8988T (cell line): Measurements from ENCODE around the gene TMEM198.
A peak's percentile ranks its signal among the peaks of the same experiment; 100 is the strongest.

ENCODE experiments used
- DNase-seq: peaks from one replicate; pipeline ENCODE4 v3.0.0; 2011

Gene TMEM198

DNA sequence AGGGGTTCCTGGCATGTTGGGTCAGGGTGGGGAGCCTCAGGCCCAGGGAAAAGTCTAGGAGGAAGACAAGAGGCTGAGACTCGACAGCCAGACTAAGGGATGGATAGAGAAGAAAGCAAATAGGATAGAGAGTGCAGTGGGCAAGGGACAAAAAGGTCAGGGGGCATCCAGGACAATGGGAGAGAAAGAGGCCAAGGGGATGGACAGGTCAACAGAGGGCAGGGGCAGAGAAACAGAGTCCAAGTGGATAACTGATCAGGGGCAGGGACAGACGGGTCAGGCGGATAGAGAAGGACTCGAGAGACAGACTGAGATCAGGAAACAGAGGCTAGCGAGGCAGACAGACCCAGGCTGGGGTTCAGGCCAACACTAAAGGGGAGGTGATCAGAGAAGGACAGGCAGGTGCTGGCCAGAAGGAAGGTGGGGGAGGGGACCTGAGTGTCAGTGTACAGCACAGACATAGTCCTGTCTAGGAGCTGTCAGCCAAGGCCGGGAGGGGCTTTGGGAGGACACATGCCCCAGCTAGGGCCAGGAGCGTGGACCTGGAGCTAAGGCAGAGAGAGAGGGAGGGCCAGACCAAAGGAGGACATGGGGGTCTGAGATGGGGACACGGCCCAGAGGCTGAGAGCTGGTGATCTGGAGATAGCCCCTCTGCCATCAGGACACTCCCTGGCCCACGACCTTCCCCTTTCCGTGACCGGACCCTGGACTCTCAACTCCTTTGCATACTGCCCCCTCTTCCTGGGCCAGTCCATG, 17.3 kb upstream of the TMEM198 start:
- DNase-seq, result no peak

DNA sequence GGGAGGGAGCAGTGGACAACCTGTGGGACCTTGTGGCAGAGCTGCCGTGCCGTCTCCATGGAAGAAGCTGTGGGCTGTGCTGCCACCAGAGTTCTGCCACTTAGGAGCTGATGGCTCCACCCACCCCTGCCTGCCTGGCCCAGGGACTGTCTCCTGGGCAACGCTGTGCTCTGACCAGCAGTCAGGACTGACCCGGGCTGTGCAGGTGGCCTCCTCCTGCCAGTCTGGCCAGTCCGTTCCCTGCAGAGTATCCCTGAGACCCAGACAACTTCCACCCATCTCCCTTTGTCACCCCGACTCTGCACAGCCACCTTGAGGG, 16.8 kb upstream of the TMEM198 start:
- no peak for DNase-seq

DNA sequence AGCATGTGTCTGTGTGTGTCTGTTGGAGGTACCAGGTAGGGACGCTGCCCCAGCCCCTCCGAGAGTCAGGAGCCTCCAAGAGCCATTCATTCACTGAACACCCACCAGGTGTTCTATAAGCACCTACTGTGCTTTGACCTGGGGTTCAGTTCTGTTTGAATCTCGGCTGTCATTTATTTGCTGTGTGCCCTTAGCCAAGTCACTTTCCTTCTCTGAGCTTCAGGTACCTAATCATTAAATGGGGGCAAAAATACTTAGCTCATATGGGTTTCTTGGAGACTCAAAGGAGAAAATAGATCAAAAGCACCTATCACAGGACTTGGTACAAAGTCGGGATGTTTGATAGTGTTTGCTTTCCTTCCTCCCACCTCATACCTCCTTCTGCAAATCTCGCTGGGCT, 16.4 kb upstream of the TMEM198 start:
- no peak for DNase-seq

GRCh38 chr2:219530048-219530963, 13.5 kb upstream of the TMEM198 start:
- peak; percentile 97 for DNase-seq

DNA sequence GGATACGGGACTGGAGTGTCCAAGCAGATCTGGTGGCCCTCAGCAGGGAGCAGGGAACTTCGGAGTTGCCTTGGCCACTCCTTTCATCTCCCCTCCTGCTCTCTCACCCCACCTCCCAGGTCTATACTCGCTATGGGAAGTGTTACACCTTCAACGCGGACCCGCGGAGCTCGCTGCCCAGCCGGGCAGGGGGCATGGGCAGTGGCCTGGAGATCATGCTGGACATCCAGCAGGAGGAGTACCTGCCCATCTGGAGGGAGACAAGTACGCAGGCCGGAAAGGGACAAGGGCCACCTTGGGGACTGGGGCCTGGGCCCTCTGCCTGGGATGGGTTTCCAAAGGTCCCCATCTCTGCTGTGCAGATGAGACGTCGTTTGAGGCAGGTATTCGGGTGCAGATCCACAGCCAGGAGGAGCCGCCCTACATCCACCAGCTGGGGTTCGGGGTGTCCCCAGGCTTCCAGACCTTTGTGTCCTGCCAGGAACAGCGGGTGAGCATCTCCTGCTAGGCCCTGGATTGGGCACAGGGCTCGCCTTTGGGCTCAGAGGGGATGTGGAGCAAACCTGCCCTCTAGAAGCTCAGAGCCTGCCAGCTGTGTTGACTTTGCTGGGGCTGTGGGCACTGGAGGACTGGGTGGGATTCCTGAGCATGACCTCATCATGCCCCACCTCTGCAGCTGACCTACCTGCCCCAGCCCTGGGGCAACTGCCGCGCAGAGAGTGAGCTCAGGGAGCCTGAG, 12.0 kb upstream of the TMEM198 start:
- DNase-seq, result no peak

DNA sequence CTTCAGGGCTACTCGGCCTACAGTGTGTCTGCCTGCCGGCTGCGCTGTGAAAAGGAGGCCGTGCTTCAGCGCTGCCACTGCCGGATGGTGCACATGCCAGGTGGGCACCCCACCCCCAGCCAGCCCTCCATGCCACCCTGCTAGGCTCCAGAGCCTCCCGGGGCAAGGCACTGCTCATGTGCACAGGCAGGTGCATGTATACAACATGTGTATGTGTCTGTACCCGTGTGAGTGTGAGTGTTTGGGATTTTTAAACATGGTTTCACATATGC, 11.5 kb upstream of the TMEM198 start:
- no peak for DNase-seq

GRCh38 chr2:219533930-219534661, 9.7 kb upstream of the TMEM198 start:
- DNase-seq, result no peak

- no peak for DNase-seq
Observed at GRCh38 chr2:219536425-219536824, 7.4 kb upstream of the TMEM198 start.

DNA sequence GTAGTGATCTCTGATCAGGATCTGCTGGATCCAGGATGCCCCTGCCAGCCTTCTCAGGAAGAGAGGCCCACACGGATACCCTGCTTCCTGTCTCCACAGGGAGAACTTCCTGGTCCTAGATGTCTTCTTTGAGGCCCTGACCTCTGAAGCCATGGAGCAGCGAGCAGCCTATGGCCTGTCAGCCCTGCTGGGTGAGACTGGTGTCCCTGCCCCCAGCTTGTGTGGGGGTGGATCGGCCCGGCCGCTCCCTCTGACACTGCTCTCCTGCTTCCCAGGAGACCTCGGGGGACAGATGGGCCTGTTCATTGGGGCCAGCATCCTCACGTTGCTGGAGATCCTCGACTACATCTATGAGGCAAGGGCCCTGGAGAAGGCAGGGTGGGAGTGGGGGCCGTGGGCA, 6.9 kb upstream of the TMEM198 start:
- no peak for DNase-seq

- DNase-seq, result no peak
Observed at GRCh38 chr2:219537657-219538488, 6.0 kb upstream of the TMEM198 start.

DNA sequence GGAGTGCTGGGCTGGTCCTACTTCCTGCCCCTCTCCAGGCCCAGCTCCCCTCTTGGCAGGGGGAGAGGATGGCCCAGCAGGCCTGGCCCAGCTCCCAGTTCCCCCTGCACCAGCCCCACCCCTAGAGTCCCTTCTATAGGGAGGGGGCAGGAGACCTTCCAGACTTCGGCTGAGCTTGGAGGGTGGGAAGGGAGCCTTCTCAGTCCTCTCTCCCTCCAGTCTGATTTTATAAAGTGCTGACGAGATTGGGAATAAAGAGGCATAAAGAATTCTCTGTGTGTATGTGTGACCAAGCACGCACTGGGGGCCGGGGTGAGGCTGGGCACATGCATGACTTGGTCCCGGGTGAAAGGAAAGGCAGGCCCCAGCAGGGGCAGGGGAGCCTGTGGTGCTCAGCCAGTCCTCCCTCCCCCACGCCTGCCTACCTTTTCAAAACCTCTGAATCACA, 5.3 kb upstream of the TMEM198 start:
- DNase-seq, result no peak

DNA sequence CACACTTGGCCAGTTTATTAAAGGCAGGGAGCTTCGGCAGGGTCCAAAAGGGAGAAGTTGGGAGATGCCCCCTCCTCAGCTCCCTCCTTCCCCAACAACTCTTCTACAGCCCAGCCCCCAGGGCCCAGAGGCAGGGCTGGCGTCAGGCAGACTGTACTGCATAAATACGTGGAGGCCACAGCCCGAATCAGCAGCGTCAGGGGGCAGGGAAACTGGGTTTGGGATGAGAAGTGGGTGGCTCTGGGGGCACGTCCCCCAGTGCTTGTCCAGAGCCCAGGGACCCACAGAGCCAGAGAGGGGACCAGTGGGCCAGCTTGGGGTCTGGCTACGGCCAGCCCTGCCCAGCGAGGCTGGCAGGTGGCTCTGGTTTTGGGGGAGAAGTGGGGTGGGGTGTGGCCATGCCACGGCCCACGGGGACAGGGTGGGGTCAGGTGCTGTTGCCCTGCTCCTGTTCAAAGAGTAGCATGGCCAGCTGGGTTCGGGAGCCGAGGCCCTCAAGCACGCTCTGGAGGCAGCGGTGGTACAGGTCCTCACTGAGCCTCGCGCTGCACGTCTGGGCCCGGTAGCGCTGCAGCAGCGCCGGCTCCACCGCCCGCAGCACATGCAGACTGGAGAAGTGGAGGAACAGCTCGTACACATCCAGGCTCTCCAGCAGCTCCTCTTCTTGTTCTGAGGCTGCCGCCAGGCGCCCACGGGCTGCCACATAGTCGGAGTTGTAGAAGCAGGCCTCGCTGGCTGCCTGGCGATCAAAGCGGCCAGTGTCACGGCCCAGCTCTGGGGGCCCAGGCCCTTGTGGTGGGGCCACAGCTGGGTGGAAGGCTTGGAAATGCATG, 4.7 kb upstream of the TMEM198 start:
- no peak for DNase-seq

GRCh38 chr2:219539926-219540678, 3.7 kb upstream of the TMEM198 start:
- no peak for DNase-seq

DNA sequence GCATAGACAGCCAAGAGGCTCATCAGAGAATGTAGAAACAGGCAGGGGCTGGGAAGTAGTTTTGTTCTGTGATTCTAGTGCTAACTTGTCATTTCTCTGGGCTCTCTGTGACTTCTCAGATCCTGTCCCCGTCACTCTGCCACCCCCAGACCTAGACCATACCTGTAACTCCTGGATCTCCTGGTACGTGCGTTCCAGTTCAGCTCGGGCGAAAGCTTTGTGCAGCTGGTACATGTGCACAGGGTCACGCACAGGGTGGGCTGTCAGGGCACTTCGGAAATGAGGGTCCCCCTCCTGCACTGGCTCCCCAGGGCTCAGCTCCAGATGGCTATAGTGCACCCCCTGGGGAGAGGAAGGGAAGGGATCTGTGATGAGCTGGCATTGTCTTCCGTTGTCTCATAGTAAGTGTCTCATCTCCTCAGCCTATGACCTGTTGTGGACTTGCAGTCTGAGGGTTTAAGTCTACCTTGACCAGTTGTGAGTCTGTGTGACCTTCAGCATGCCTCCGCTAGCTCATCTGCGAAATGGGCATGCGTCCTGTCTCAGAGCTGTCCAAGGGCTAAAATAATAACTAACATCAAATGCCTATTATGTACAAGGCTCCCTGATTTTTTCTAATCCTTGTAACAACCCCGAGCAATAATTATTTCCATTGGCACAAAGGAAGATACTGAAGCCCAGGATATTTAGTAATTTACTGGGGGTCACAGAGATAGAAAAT, 2.9 kb upstream of the TMEM198 start:
- no peak for DNase-seq

GRCh38 chr2:219541611-219542180, 2.1 kb upstream of the TMEM198 start:
- DNase-seq, result peak; percentile 93

DNA sequence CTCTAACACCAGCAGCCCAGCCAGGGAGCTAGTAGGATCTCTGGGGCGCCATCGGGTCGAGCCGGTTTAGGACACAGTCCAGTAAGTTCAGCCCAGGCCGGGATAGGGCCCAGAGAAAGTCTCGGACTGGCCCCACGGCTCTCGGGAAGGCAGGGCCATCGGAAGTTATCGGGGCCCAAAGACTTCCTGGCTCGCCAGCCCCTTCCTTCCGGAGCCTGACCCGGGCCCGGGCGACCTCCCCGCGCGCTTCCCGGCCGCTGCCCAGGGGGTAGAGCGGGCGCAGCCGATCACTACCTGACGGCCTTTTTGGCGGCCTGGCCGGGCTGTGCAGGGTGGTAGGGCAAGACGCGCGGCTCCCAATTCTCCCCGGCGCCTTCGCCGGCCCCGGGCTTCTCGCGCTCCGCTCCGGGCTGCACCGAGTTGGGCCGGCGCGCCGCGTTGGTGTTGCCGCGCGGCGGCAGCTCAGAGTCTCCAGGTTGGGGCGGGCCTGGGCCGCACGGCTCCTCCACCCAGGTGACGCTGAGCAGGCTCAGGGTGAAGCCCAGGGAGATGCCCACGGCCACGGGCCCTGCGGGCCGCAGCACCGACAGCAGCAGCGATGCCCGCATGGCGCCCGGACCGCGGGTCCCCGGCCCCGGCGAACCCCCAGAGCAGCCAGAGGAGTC, 765 bp upstream of the TMEM198 start:
- no peak for DNase-seq

DNA sequence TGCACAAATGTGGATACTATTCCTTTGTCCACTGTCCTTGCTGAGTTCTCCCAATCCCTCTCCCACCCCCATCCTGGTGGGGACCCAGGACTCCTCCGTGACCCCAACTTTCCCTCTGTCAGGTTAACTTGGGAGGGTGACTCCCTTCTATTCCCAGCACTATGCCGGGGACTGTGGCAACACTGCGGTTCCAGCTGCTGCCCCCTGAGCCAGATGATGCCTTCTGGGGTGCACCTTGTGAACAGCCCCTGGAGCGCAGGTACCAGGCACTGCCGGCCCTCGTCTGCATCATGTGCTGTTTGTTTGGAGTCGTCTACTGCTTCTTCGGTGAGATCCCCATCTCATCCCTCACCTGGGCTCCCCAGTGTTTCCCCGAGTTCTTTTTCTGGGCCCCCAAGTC, 739 bp downstream of the TMEM198 start:
- DNase-seq, result no peak

DNA sequence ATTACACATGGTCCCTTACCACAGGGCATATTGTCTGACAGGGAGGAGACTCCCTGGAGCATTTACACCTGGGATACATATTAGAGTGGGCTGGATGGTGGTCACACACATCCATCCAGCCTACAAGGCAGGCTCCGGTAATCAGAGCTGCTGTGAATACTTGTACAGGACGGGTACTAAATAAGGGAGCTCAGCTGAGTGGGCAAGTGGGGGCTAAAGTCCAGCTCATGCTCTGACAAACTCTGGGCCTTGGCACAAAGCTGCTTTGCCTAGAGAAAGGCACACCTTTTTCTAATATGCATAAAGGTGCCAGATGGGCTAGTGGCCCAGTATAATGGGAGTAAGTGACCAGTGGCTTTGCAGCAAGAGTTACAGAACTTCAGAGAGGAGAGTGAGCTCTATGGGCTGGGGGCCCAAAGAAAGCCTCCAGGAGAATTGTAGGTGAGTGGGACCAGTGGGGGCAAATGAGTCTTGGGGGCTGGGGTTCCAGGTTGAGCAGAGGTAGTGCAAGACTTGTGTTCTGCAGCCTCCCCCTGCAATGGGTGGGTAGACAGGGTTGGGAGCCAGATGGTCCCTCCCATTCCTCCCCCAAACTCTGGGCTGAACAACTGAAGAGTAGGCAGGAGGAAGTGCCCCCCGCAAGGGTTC, 1.6 kb downstream of the TMEM198 start:
- no peak for DNase-seq
